ENCODE results near the gene TENT5C. TPM values are rescaled to one million over a fixed set of nuclear protein-coding genes. Genes with fewer than 3 reads are reported as not detected.

Gene TENT5C
- total RNA-seq, 1 experiment from 2014 or later = 1.1 TPM

GRCh38 chr1:117634631-117635030 lies 28.8 kb downstream of the TENT5C start:
- no peak for DNase-seq (ENCODE audit: low spot score)

GRCh38 chr1:117635805-117636204 lies 30.0 kb downstream of the TENT5C start:
- DNase-seq (ENCODE audit: low spot score) = no peak

- no peak for DNase-seq (ENCODE audit: low spot score)
Measured at GRCh38 chr1:117636637-117637425, 31.0 kb downstream of the TENT5C start.

- no peak for DNase-seq (ENCODE audit: low spot score)
Measured at GRCh38 chr1:117638141-117638540, 32.3 kb downstream of the TENT5C start.

GRCh38 chr1:117638759-117639158 lies 32.9 kb downstream of the TENT5C start:
- DNase-seq (ENCODE audit: low spot score) = no peak

- no peak for DNase-seq (ENCODE audit: low spot score)
Measured at GRCh38 chr1:117639741-117640140, 33.9 kb downstream of the TENT5C start.

- no peak for DNase-seq (ENCODE audit: low spot score)
Measured at GRCh38 chr1:117641536-117641935, 35.7 kb downstream of the TENT5C start.

- DNase-seq (ENCODE audit: low spot score) = no peak
Measured at GRCh38 chr1:117642963-117643362, 37.1 kb downstream of the TENT5C start.

- no peak for DNase-seq (ENCODE audit: low spot score)
Measured at GRCh38 chr1:117643601-117644000, 37.8 kb downstream of the TENT5C start.

GRCh38 chr1:117644696-117645311 lies 39.0 kb downstream of the TENT5C start:
- DNase-seq (ENCODE audit: low spot score) = no peak

- no peak for DNase-seq (ENCODE audit: low spot score)
Measured at GRCh38 chr1:117645343-117645742, 39.5 kb downstream of the TENT5C start.

GRCh38 chr1:117646007-117646811 lies 40.4 kb downstream of the TENT5C start:
- DNase-seq (ENCODE audit: low spot score) = no peak

GRCh38 chr1:117646956-117647355 lies 41.1 kb downstream of the TENT5C start:
- DNase-seq (ENCODE audit: low spot score) = no peak

- DNase-seq (ENCODE audit: low spot score) = no peak
Measured at GRCh38 chr1:117648015-117648414, 42.2 kb downstream of the TENT5C start.

- no peak for DNase-seq (ENCODE audit: low spot score)
Measured at GRCh38 chr1:117650840-117651568, 45.2 kb downstream of the TENT5C start.

- no peak for DNase-seq (ENCODE audit: low spot score)
Measured at GRCh38 chr1:117651616-117652015, 45.8 kb downstream of the TENT5C start.

- no peak for DNase-seq (ENCODE audit: low spot score)
Measured at GRCh38 chr1:117652421-117652820, 46.6 kb downstream of the TENT5C start.

GRCh38 chr1:117653195-117653594 lies 47.3 kb downstream of the TENT5C start:
- no peak for DNase-seq (ENCODE audit: low spot score)

- DNase-seq (ENCODE audit: low spot score) = no peak
Measured at GRCh38 chr1:117653732-117654492, 48.1 kb downstream of the TENT5C start.

GRCh38 chr1:117654493-117655219 lies 48.8 kb downstream of the TENT5C start:
- no peak for DNase-seq (ENCODE audit: low spot score)

GRCh38 chr1:117655220-117655577 lies 49.4 kb downstream of the TENT5C start:
- DNase-seq (ENCODE audit: low spot score) = peak; percentile 73
